ENCODE data around the gene HRG. TPM values are rescaled to one million over a fixed set of nuclear protein-coding genes. Genes with fewer than 3 reads are reported as not detected.

HRG gene
- polyA plus RNA-seq, 1 experiment, result not detected

GRCh38 chr3:186664119-186664495 is 1.7 kb upstream of the HRG start:
- ChIA-PET POLR2A (no interaction called here), CTCF (no interaction called here)
- no peak overlapping the region for H3K4me3 ChIP-seq (ENCODE audit: low read depth, low read length)
- no peak for DNase-seq (ENCODE audit: low read depth)
- H3K27me3 ChIP-seq (ENCODE audit: control insufficient read depth, insufficient read depth, low read length), result peaks cover 5% of the 10 kb centered on the region
- H3K36me3 ChIP-seq (ENCODE audit: control insufficient read depth, insufficient read depth, low read length), result no peaks in the 10 kb centered on the region
- TF ChIP-seq CTCF (IDR thresholded peaks at IDR 0.05; ENCODE audit: insufficient read depth, low read depth, low read length), result no peak

- CTCF ChIA-PET, result no interaction called here
- DNase-seq (ENCODE audit: low read depth), result no peak
- TF ChIP-seq CTCF (IDR thresholded peaks at IDR 0.05; ENCODE audit: insufficient read depth, low read depth, low read length), result no peak
- H3K27me3 ChIP-seq (ENCODE audit: control insufficient read depth, insufficient read depth, low read length), result peaks cover 6% of the 10 kb centered on the region
- H3K36me3 ChIP-seq (ENCODE audit: control insufficient read depth, insufficient read depth, low read length), result no peaks in the 10 kb centered on the region
- POLR2A ChIA-PET, result no interaction called here
- H3K4me3 ChIP-seq (ENCODE audit: low read depth, low read length), result no peak overlapping the region
Measured at GRCh38 chr3:186664506-186664905, 1.3 kb upstream of the HRG start.

GRCh38 chr3:186668426-186668825 is 2.6 kb downstream of the HRG start:
- TF ChIP-seq CTCF (IDR thresholded peaks at IDR 0.05; ENCODE audit: insufficient read depth, low read depth, low read length), result no peak
- Histone ChIP-seq H3K4me3 (ENCODE audit: low read depth, low read length) (no peak overlapping the region), H3K36me3 (ENCODE audit: control insufficient read depth, insufficient read depth, low read length) (no peaks in the 10 kb centered on the region), H3K27me3 (ENCODE audit: control insufficient read depth, insufficient read depth, low read length) (peaks cover 6% of the 10 kb centered on the region)
- CTCF ChIA-PET, result no interaction called here
- no peak for DNase-seq (ENCODE audit: low read depth)
- POLR2A ChIA-PET, result no interaction called here

- ChIA-PET POLR2A (no interaction called here), CTCF (no interaction called here)
- Histone ChIP-seq H3K4me3 (ENCODE audit: low read depth, low read length) (no peak overlapping the region), H3K27me3 (ENCODE audit: control insufficient read depth, insufficient read depth, low read length) (peaks cover 6% of the 10 kb centered on the region), H3K36me3 (ENCODE audit: control insufficient read depth, insufficient read depth, low read length) (no peaks in the 10 kb centered on the region)
- TF ChIP-seq CTCF (IDR thresholded peaks at IDR 0.05; ENCODE audit: insufficient read depth, low read depth, low read length), result no peak
- DNase-seq (ENCODE audit: low read depth), result no peak
Measured at GRCh38 chr3:186669378-186670084, 3.7 kb downstream of the HRG start.

GRCh38 chr3:186670155-186670554 is 4.3 kb downstream of the HRG start:
- POLR2A ChIA-PET, result no interaction called here
- CTCF ChIA-PET, result no interaction called here
- Histone ChIP-seq H3K36me3 (ENCODE audit: control insufficient read depth, insufficient read depth, low read length) (no peaks in the 10 kb centered on the region), H3K4me3 (ENCODE audit: low read depth, low read length) (no peak overlapping the region), H3K27me3 (ENCODE audit: control insufficient read depth, insufficient read depth, low read length) (peaks cover 6% of the 10 kb centered on the region)
- no peak for TF ChIP-seq CTCF (IDR thresholded peaks at IDR 0.05; ENCODE audit: insufficient read depth, low read depth, low read length)
- DNase-seq (ENCODE audit: low read depth), result no peak
